ENCODE results near the gene TRAF1.

TRAF1 gene

GRCh38 chr9:120938851-120939250 is 12.3 kb upstream of the TRAF1 start:
- no peak for DNase-seq

- no peak for DNase-seq
Observed at GRCh38 chr9:120937596-120937995, 11.0 kb upstream of the TRAF1 start.

GRCh38 chr9:120937127-120937526 is 10.5 kb upstream of the TRAF1 start:
- no peak for DNase-seq

- DNase-seq: no peak
Observed at GRCh38 chr9:120936764-120937122, 10.1 kb upstream of the TRAF1 start.

GRCh38 chr9:120936011-120936763 is 9.6 kb upstream of the TRAF1 start:
- peak; percentile 55 for DNase-seq

GRCh38 chr9:120935383-120935857 is 8.8 kb upstream of the TRAF1 start:
- peak; percentile 87 for DNase-seq

GRCh38 chr9:120934281-120934680 is 7.7 kb upstream of the TRAF1 start:
- no peak for DNase-seq

- no peak for DNase-seq
Observed at GRCh38 chr9:120933310-120934055, 6.9 kb upstream of the TRAF1 start.

- DNase-seq: no peak
Observed at GRCh38 chr9:120932086-120932823, 5.7 kb upstream of the TRAF1 start.

GRCh38 chr9:120931231-120932085 is 4.9 kb upstream of the TRAF1 start:
- DNase-seq: no peak

GRCh38 chr9:120929229-120929791 is 2.7 kb upstream of the TRAF1 start:
- no peak for DNase-seq

- DNase-seq: no peak
Observed at GRCh38 chr9:120928483-120929228, 2.1 kb upstream of the TRAF1 start.

- DNase-seq: no peak
Observed at GRCh38 chr9:120928015-120928482, 1.5 kb upstream of the TRAF1 start.

GRCh38 chr9:120927269-120928014 is 846 bp upstream of the TRAF1 start:
- DNase-seq: no peak

- DNase-seq: no peak
Observed at GRCh38 chr9:120925535-120926396, 830 bp downstream of the TRAF1 start.

GRCh38 chr9:120924698-120925534 is 1.7 kb downstream of the TRAF1 start:
- no peak for DNase-seq

- no peak for DNase-seq
Observed at GRCh38 chr9:120923620-120924328, 2.8 kb downstream of the TRAF1 start.
